Activated CD4-positive, alpha-beta T cell treated with anti-CD3 and anti-CD28 coated beads, Interleukin-2, amount 50 U/mL, for 4 hours (primary cell): Measurements from ENCODE around the gene HERC2.
"Not testable (repeated sequence)": the region's sequence is repeated elsewhere in the genome, so short reads cannot be mapped to it uniquely, and the experiment has no call there.

Experiments used
- DNase-seq, 2 experiments: peaks; one replicate each; pipeline ENCODE4 v3.0.0-alpha.2; 2020

HERC2 gene

DNA sequence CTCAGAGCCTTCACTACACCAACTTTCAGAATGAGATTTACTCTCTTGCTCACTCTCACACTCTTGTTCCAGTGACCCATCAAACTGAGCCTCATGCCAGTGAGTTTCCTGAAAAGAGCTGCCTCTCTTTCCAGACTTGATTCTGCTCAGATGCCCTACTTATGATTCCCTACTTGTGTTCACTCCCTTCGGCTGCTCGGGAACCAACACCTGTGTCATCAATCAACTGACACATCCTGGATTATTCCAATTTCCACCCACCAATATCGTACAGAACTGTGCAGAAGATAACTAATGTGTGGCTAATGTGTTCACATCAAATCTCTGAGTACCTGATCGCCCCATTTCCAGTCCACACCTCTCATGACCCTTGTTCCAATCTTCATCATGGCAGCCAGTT, 100.3 kb downstream of the HERC2 start:
- DNase-seq: not testable (repeated sequence)

- no peak for DNase-seq
These were observed 102.9 kb downstream of the HERC2 start for GRCh38 chr15:28219116-28219515.

- not testable (repeated sequence) for DNase-seq
These were observed 104.9 kb downstream of the HERC2 start for GRCh38 chr15:28216946-28217546.

GRCh38 chr15:28215521-28215920, 106.5 kb downstream of the HERC2 start:
- not testable (repeated sequence) for DNase-seq

DNA sequence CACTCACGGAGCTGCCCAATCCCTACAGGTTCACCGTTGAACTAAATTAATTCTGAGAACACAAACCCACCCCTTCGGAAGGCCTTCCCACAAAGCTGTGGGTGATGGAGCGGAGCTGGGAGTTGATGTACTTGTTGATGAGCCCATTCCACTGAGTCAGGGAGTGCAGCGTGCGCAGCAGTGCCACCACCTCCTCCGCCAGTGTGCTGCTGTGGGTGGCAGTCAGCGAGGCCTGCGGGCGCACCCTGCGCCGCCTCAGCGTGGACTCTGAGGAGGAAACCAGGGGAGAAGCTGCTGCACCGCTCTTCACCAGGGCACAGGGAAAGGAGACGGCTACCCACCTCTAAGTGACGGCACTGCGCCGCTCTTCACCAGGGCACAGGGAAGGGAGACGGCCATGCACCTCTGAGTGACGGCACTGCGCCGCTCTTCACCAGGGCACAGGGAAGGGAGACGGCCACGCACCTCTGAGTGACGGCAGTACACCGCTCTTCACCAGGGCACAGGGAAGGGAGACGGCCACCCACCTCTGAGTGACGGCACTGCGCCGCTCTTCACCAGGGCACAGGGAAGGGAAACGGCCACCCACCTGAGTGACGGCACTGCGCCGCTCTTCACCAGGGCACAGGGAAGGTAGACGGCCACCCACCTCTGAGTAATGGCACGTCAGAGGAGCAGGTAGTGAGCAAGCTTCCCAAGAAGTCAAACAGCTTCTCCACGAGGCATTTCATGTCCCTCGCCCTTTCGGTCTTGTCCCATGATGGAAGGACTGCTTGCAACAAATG, 107.8 kb downstream of the HERC2 start:
- DNase-seq: not testable (repeated sequence)

- DNase-seq: not testable (repeated sequence)
These were observed 108.6 kb downstream of the HERC2 start for GRCh38 chr15:28213393-28213792.

DNA sequence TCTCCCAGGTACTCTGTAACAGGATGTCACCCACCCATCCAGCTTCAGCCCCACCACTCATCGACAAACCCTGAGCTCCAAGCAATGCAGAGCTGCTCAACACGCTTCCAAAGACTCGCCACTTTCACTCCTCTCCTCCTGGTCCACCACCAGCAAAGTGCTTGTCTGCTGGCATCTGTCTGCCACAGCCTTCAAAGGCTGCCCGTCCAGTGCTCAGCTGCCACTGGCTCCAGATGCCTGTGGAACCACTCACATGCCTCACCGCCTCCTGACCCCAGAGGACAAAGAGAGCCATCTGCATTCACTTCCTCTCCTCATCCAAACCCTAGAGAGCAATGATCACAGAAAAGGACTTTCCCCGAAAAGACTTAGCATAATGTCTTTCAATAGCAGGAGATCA, 113.4 kb downstream of the HERC2 start:
- no peak for DNase-seq

GRCh38 chr15:28205640-28206039, 116.3 kb downstream of the HERC2 start:
- not testable (repeated sequence) for DNase-seq

- DNase-seq: not testable (repeated sequence)
These were observed 118.7 kb downstream of the HERC2 start for GRCh38 chr15:28203055-28203828.

GRCh38 chr15:28202124-28202523, 119.9 kb downstream of the HERC2 start:
- DNase-seq: not testable (repeated sequence)

DNA sequence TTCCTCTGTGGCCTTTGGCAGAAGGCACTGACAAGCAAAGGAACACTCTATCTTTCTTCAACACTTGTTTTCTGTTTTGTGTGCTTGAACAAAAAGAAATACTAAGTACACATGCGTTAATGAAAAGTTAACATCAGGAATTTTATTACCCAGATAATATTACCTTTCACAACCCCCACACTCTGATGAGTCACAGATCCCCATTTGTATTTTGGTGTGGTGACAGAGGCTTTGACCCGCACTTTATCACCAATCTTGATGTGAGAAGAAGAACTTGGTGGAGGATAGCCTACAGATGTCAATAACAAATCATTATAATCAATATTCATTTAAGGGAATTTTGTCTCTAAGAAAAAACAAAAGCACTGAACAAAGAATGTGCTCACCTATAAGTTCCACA, 123.8 kb downstream of the HERC2 start:
- not testable (repeated sequence) for DNase-seq

- DNase-seq: not testable (repeated sequence)
These were observed 124.3 kb downstream of the HERC2 start for GRCh38 chr15:28197694-28198093.

GRCh38 chr15:28196581-28196980, 125.4 kb downstream of the HERC2 start:
- not testable (repeated sequence) for DNase-seq

GRCh38 chr15:28192772-28193171, 129.2 kb downstream of the HERC2 start:
- no peak for DNase-seq

- DNase-seq: no peak
These were observed 130.1 kb downstream of the HERC2 start for GRCh38 chr15:28191832-28192231.

GRCh38 chr15:28190391-28191174, 131.4 kb downstream of the HERC2 start:
- no peak for DNase-seq

GRCh38 chr15:28185148-28185895, 136.7 kb downstream of the HERC2 start:
- DNase-seq: no peak

DNA sequence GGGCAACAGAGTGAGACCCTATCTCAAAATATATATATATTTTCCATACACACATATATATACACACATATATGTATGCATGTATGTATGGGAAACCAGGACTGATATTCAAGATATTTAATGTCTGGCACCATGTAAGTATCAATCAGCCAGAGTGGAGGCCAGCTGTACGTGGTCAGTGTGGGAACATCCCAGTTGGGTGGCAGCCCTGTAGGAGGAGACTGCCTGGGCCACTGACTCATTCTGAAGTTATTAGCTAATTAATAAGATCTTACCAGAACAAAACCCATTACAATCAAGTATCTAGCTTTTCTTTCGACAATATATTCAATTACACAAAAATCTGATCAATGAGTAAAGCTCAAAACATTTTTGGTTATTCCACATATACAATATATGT, 137.8 kb downstream of the HERC2 start:
- DNase-seq: no peak

- DNase-seq: no peak
These were observed 139.2 kb downstream of the HERC2 start for GRCh38 chr15:28182731-28183130.

- no peak for DNase-seq
These were observed 139.8 kb downstream of the HERC2 start for GRCh38 chr15:28182216-28182615.

DNA sequence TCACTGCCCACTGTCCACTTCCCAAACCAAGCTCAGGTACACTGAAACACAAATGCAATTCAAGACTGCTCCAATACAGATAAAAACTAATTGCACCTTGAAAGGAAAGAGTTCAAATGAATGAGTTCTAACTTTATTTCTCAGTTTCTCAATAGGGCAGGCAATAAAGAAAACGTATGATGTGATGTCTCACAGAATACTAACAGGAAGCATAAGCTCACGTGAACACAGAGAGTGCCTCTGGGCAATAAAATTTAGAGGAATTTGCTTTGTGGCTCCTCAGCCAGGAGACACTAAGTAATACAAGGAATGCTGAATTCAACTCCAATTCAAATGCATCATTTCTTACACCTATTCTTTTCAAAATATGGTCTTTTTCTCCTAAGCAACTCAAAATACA, 140.6 kb downstream of the HERC2 start:
- DNase-seq: no peak

DNA sequence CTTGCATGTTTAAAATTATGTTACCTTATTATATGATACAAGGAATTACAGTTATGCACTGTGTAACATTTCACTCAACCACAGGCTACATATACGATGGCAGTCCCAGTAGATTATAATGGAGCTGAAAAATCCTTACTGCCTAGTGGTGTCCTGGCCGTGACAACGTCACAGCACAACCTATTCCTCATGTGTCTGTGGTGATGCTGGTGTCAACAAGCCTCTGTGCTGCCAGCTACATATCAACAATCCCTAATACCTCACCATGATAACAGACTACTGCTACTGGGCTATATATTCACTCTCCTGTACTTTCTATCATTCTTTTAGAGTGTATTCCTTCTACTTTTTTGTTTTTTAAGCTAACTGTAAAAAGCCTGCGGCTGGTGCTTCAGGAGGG, 142.7 kb downstream of the HERC2 start:
- DNase-seq: no peak
